ENCODE data around the gene TNFRSF19. TPM values are rescaled to one million over a fixed set of nuclear protein-coding genes. Genes with fewer than 3 reads are reported as not detected.
"Not testable (repeated sequence)": the region's sequence is repeated elsewhere in the genome, so short reads cannot be mapped to it uniquely, and the experiment has no call there.

TNFRSF19 gene
- total RNA-seq, 1 experiment from 2014 or later = 37.3 TPM

GRCh38 chr13:23567906-23568460 lies 2.2 kb upstream of the TNFRSF19 start:
- peak; percentile 26 for DNase-seq (ENCODE audit: low read depth)

GRCh38 chr13:23570921-23571315 lies 706 bp downstream of the TNFRSF19 start:
- DNase-seq (ENCODE audit: low read depth) = peak; percentile 43

- peak; percentile 46 for DNase-seq (ENCODE audit: low read depth)
Observed at GRCh38 chr13:23571431-23571830, 1.2 kb downstream of the TNFRSF19 start.

GRCh38 chr13:23572836-23573235 lies 2.6 kb downstream of the TNFRSF19 start:
- DNase-seq (ENCODE audit: low read depth) = no peak

- DNase-seq (ENCODE audit: low read depth) = no peak
Observed at GRCh38 chr13:23574421-23575145, 4.4 kb downstream of the TNFRSF19 start.

- DNase-seq (ENCODE audit: low read depth) = no peak
Observed at GRCh38 chr13:23575632-23576031, 5.4 kb downstream of the TNFRSF19 start.

- peak; percentile 69 for DNase-seq (ENCODE audit: low read depth)
Observed at GRCh38 chr13:23578411-23579071, 8.3 kb downstream of the TNFRSF19 start.

GRCh38 chr13:23579072-23579895 lies 9.1 kb downstream of the TNFRSF19 start:
- peak; percentile 81 for DNase-seq (ENCODE audit: low read depth)

GRCh38 chr13:23579896-23580683 lies 9.9 kb downstream of the TNFRSF19 start:
- DNase-seq (ENCODE audit: low read depth) = no peak

- DNase-seq (ENCODE audit: low read depth) = no peak
Observed at GRCh38 chr13:23580684-23581060, 10.5 kb downstream of the TNFRSF19 start.

GRCh38 chr13:23583491-23583890 lies 13.3 kb downstream of the TNFRSF19 start:
- DNase-seq (ENCODE audit: low read depth) = peak; percentile 68

GRCh38 chr13:23584275-23584674 lies 14.1 kb downstream of the TNFRSF19 start:
- DNase-seq (ENCODE audit: low read depth) = no peak

GRCh38 chr13:23586336-23586735 lies 16.1 kb downstream of the TNFRSF19 start:
- no peak for DNase-seq (ENCODE audit: low read depth)

GRCh38 chr13:23588666-23589065 lies 18.5 kb downstream of the TNFRSF19 start:
- DNase-seq (ENCODE audit: low read depth) = no peak

GRCh38 chr13:23592596-23592995 lies 22.4 kb downstream of the TNFRSF19 start:
- DNase-seq (ENCODE audit: low read depth) = no peak

GRCh38 chr13:23593148-23593547 lies 22.9 kb downstream of the TNFRSF19 start:
- no peak for DNase-seq (ENCODE audit: low read depth)

GRCh38 chr13:23594290-23594689 lies 24.1 kb downstream of the TNFRSF19 start:
- DNase-seq (ENCODE audit: low read depth) = not testable (repeated sequence)

GRCh38 chr13:23598369-23598768 lies 28.2 kb downstream of the TNFRSF19 start:
- DNase-seq (ENCODE audit: low read depth) = peak; percentile 58

- no peak for DNase-seq (ENCODE audit: low read depth)
Observed at GRCh38 chr13:23599083-23599925, 29.1 kb downstream of the TNFRSF19 start.

GRCh38 chr13:23600100-23600499 lies 29.9 kb downstream of the TNFRSF19 start:
- DNase-seq (ENCODE audit: low read depth) = no peak
